ENCODE results near the gene GAPT.

The GAPT gene

GRCh38 chr5:58462154-58462553 lies 29.1 kb upstream of the GAPT start:
- DNase-seq: no peak

- no peak for DNase-seq
These were observed 28.5 kb upstream of the GAPT start for GRCh38 chr5:58462623-58463230.

- no peak for DNase-seq
These were observed 24.3 kb upstream of the GAPT start for GRCh38 chr5:58466939-58467338.

- no peak for DNase-seq
These were observed 21.3 kb upstream of the GAPT start for GRCh38 chr5:58469896-58470295.

- no peak for DNase-seq
These were observed 15.8 kb upstream of the GAPT start for GRCh38 chr5:58475404-58475803.

- no peak for DNase-seq
These were observed 13.4 kb upstream of the GAPT start for GRCh38 chr5:58477760-58478376.

- DNase-seq: no peak
These were observed 10.1 kb upstream of the GAPT start for GRCh38 chr5:58481066-58481676.

- DNase-seq: no peak
These were observed 9.4 kb upstream of the GAPT start for GRCh38 chr5:58481828-58482227.

GRCh38 chr5:58482536-58482935 lies 8.7 kb upstream of the GAPT start:
- DNase-seq: no peak

GRCh38 chr5:58484505-58484904 lies 6.7 kb upstream of the GAPT start:
- no peak for DNase-seq

- DNase-seq: no peak
These were observed 4.9 kb upstream of the GAPT start for GRCh38 chr5:58486290-58486689.

- DNase-seq: no peak
These were observed 709 bp upstream of the GAPT start for GRCh38 chr5:58490402-58491050.

- DNase-seq: no peak
These were observed 1.9 kb downstream of the GAPT start for GRCh38 chr5:58493141-58493540.

- no peak for DNase-seq
These were observed 5.3 kb downstream of the GAPT start for GRCh38 chr5:58496488-58496887.

GRCh38 chr5:58497386-58497785 lies 6.2 kb downstream of the GAPT start:
- DNase-seq: no peak

GRCh38 chr5:58497921-58498320 lies 6.7 kb downstream of the GAPT start:
- no peak for DNase-seq

- no peak for DNase-seq
These were observed 7.2 kb downstream of the GAPT start for GRCh38 chr5:58498340-58498942.

GRCh38 chr5:58499231-58499630 lies 8.0 kb downstream of the GAPT start:
- DNase-seq: no peak

GRCh38 chr5:58499941-58500340 lies 8.7 kb downstream of the GAPT start:
- DNase-seq: no peak

- DNase-seq: no peak
These were observed 10.7 kb downstream of the GAPT start for GRCh38 chr5:58501778-58502417.

GRCh38 chr5:58503390-58504046 lies 12.3 kb downstream of the GAPT start:
- DNase-seq: no peak

GRCh38 chr5:58504766-58505165 lies 13.5 kb downstream of the GAPT start:
- DNase-seq: no peak

- no peak for DNase-seq
These were observed 14.3 kb downstream of the GAPT start for GRCh38 chr5:58505502-58505901.
